Rectal smooth muscle tissue (tissue), 1 donor: Measurements from ENCODE around the gene ALDOA.

Experiments
- H3K27ac ChIP-seq: one replicate; pipeline ENCODE4 v1.7.0; 2013; ENCODE audit warnings: low read depth, low read length, inconsistent platforms
- H3K27me3 ChIP-seq: one replicate; pipeline ENCODE4 v1.7.0; 2013; ENCODE audit warnings: low read length; ENCODE audit not compliant: control insufficient read depth, insufficient read depth
- H3K36me3 ChIP-seq: one replicate; pipeline ENCODE4 v1.7.0; 2013; ENCODE audit warnings: low read length; ENCODE audit not compliant: control insufficient read depth, insufficient read depth
- H3K4me1 ChIP-seq: one replicate; pipeline ENCODE4 v1.7.0; 2013; ENCODE audit warnings: low read length; ENCODE audit not compliant: control insufficient read depth, insufficient read depth
- H3K4me3 ChIP-seq: one replicate; pipeline ENCODE4 v1.7.0; 2013; ENCODE audit warnings: low read length
- H3K9ac ChIP-seq: one replicate; pipeline ENCODE4 v1.7.0; 2013; ENCODE audit warnings: low read length

Gene ALDOA

GRCh38 chr16:30090610-30091331 lies 25.2 kb downstream of the ALDOA start:
- Histone ChIP-seq H3K4me3 (peak overlapping the region; percentile 87), H3K9ac (no peak overlapping the region), H3K4me1 (peaks cover 15% of the 10 kb centered on the region)

GRCh38 chr16:30091474-30092372 lies 26.2 kb downstream of the ALDOA start, which contains the start of gene TBX6:
Gene TBX6 (minus strand): TSS chr16:30091924. CDS start chr16:30091193, 731 bp downstream.
- peaks cover 19% of the 10 kb centered on the region for H3K4me1 ChIP-seq
- H3K27me3 ChIP-seq, result no peaks in the 10 kb centered on the region
- H3K27ac ChIP-seq, result peak within 1 kb of the TSS; percentile 86
- H3K9ac ChIP-seq, result peak within 1 kb of the TSS; percentile 87
- H3K4me3 ChIP-seq, result peak within 1 kb of the TSS; percentile 87
- peaks cover 4% of the 10 kb centered on the region for H3K36me3 ChIP-seq

More at GRCh38 chr16:30090610-30091331, 25.2 kb downstream of the ALDOA start:
- H3K36me3 ChIP-seq, result peaks cover 4% of the 10 kb centered on the region
- peak overlapping the region; percentile 3 for H3K27ac ChIP-seq
- no peaks in the 10 kb centered on the region for H3K27me3 ChIP-seq

- peak overlapping the region; percentile 87 for H3K9ac ChIP-seq
Observed at GRCh38 chr16:30092373-30093010, 26.9 kb downstream of the ALDOA start.

GRCh38 chr16:30094541-30095165 lies 29.1 kb downstream of the ALDOA start:
- H3K9ac ChIP-seq, result peak overlapping the region; percentile 75
- peaks cover 19% of the 10 kb centered on the region for H3K4me1 ChIP-seq
- peak overlapping the region; percentile 94 for H3K4me3 ChIP-seq
- H3K27me3 ChIP-seq, result no peaks in the 10 kb centered on the region
- peaks cover 4% of the 10 kb centered on the region for H3K36me3 ChIP-seq
- H3K27ac ChIP-seq, result peak overlapping the region; percentile 92

More at GRCh38 chr16:30092373-30093010, 26.9 kb downstream of the ALDOA start:
- Histone ChIP-seq H3K27ac (peak overlapping the region; percentile 86), H3K4me3 (peak overlapping the region; percentile 82), H3K36me3 (peaks cover 4% of the 10 kb centered on the region), H3K4me1 (peaks cover 19% of the 10 kb centered on the region), H3K27me3 (no peaks in the 10 kb centered on the region)

- H3K9ac ChIP-seq, result peak overlapping the region; percentile 75
- peak overlapping the region; percentile 92 for H3K27ac ChIP-seq
- peak overlapping the region; percentile 94 for H3K4me3 ChIP-seq
- H3K4me1 ChIP-seq, result peaks cover 19% of the 10 kb centered on the region
- no peaks in the 10 kb centered on the region for H3K27me3 ChIP-seq
- peaks cover 4% of the 10 kb centered on the region for H3K36me3 ChIP-seq
Observed at GRCh38 chr16:30095166-30096078, 29.9 kb downstream of the ALDOA start.

- Histone ChIP-seq H3K27me3 (no peaks in the 10 kb centered on the region), H3K4me1 (peaks cover 19% of the 10 kb centered on the region), H3K4me3 (peak within 1 kb of the TSS; percentile 94), H3K27ac (peak within 1 kb of the TSS; percentile 93), H3K36me3 (peaks cover 4% of the 10 kb centered on the region), H3K9ac (peak within 1 kb of the TSS; percentile 82)
Observed at GRCh38 chr16:30096105-30096861, 30.7 kb downstream of the ALDOA start, which contains the start of gene YPEL3. Gene YPEL3 (minus strand): TSS chr16:30096213. CDS start chr16:30095482, 731 bp downstream.

- H3K27me3 ChIP-seq, result no peaks in the 10 kb centered on the region
- H3K27ac ChIP-seq, result peak overlapping the region; percentile 93
- peaks cover 4% of the 10 kb centered on the region for H3K36me3 ChIP-seq
- H3K4me1 ChIP-seq, result peaks cover 18% of the 10 kb centered on the region
- H3K4me3 ChIP-seq, result peak overlapping the region; percentile 86
- peak overlapping the region; percentile 82 for H3K9ac ChIP-seq
Observed at GRCh38 chr16:30096862-30097563, 31.5 kb downstream of the ALDOA start.

- no peak overlapping the region for H3K4me3 ChIP-seq
- peaks cover 9% of the 10 kb centered on the region for H3K36me3 ChIP-seq
- H3K27ac ChIP-seq, result no peak overlapping the region
- H3K4me1 ChIP-seq, result no peaks in the 10 kb centered on the region
- H3K9ac ChIP-seq, result no peak overlapping the region
- no peaks in the 10 kb centered on the region for H3K27me3 ChIP-seq
Observed at GRCh38 chr16:30104090-30104489, 38.5 kb downstream of the ALDOA start.

- H3K36me3 ChIP-seq, result peaks cover 9% of the 10 kb centered on the region
- H3K27me3 ChIP-seq, result no peaks in the 10 kb centered on the region
- no peak overlapping the region for H3K4me3 ChIP-seq
- H3K9ac ChIP-seq, result no peak overlapping the region
- no peaks in the 10 kb centered on the region for H3K4me1 ChIP-seq
- no peak overlapping the region for H3K27ac ChIP-seq
Observed at GRCh38 chr16:30104492-30104891, 38.9 kb downstream of the ALDOA start.

- Histone ChIP-seq H3K4me1 (no peaks in the 10 kb centered on the region), H3K27ac (no peak overlapping the region), H3K36me3 (peaks cover 15% of the 10 kb centered on the region), H3K4me3 (no peak overlapping the region), H3K9ac (no peak overlapping the region), H3K27me3 (no peaks in the 10 kb centered on the region)
Observed at GRCh38 chr16:30108059-30108850, 42.7 kb downstream of the ALDOA start.
